ENCODE results near the gene NACAD.
A peak's percentile ranks its signal among the peaks of the same experiment; 100 is the strongest.

The NACAD gene

DNA sequence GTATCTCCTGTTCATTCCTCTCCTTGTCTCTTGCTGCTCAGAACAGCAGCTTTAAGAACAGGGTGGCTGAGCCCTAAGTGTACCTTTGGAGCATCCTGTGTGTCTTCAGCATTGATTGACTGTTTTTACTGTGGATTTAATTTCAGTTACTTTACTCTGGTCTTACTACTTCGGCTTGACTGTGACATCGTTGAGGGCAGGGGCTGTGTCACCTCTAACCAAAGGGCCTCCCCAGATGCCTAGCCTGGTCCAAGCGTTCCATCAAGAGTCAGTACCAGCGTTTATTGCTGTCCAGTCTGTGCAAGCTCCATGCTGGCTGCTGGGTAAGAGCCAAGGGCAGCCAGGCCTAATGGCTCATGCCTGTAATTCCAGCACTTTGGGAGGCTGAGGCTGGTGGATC, 56.3 kb downstream of the NACAD start:
- Histone ChIP-seq H3K36me3 (ENCODE audit: control insufficient read depth, insufficient read depth, low read length) (0 out of 2 replicates have a peak, but pooled peaks cover 6% of the 10 kb centered on the region), H3K9me3 (ENCODE audit: control insufficient read depth, insufficient read depth, low read length) (no peaks in the 10 kb centered on the region), H3K27me3 (ENCODE audit: control insufficient read depth, insufficient read depth, low read length) (no peaks in the 10 kb centered on the region), H3K9ac (ENCODE audit: low read depth, low read length) (peak overlapping the region; percentile 21; the same call in 1 of the 2 replicates), H3K4me1 (ENCODE audit: control insufficient read depth, insufficient read depth, low read length) (peaks cover 10% of the 10 kb centered on the region; the same call in 1 of the 2 replicates), H3K27ac (ENCODE audit: low read depth, low read length) (no peak overlapping the region), H3K4me3 (ENCODE audit: low read depth, low read length) (no peak overlapping the region)

DNA sequence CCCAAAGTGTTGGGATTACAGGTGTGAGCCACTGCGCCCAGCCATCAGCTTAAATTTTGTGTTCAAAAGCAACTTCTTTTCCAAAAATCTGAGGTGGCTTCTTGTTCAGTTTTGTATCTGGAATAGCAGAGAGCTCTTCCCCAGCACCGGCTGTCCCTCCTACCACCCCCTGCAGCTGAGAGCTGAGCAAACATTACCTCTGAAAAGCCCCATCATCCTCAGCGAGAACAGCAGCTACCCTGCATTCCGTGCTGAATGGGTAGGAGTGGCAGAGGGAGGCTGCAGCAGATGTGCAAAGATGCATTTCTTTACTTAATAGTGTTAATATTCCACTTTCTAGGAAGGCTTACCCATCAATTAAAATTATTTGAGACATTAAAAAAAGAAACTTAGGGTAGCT, 56.9 kb downstream of the NACAD start:
- no peaks in the 10 kb centered on the region for H3K27me3 ChIP-seq (ENCODE audit: control insufficient read depth, insufficient read depth, low read length)
- H3K9ac ChIP-seq (ENCODE audit: low read depth, low read length): no peak overlapping the region
- H3K9me3 ChIP-seq (ENCODE audit: control insufficient read depth, insufficient read depth, low read length): no peaks in the 10 kb centered on the region
- H3K27ac ChIP-seq (ENCODE audit: low read depth, low read length): no peak overlapping the region
- H3K4me1 ChIP-seq (ENCODE audit: control insufficient read depth, insufficient read depth, low read length): peaks cover 10% of the 10 kb centered on the region; the same call in 1 of the 2 replicates
- H3K4me3 ChIP-seq (ENCODE audit: low read depth, low read length): no peak overlapping the region
- 0 out of 2 replicates have a peak, but pooled peaks cover 8% of the 10 kb centered on the region for H3K36me3 ChIP-seq (ENCODE audit: control insufficient read depth, insufficient read depth, low read length)

Data from HUES48 (cell line).